ENCODE data around the gene RMND5B.

Gene RMND5B

DNA sequence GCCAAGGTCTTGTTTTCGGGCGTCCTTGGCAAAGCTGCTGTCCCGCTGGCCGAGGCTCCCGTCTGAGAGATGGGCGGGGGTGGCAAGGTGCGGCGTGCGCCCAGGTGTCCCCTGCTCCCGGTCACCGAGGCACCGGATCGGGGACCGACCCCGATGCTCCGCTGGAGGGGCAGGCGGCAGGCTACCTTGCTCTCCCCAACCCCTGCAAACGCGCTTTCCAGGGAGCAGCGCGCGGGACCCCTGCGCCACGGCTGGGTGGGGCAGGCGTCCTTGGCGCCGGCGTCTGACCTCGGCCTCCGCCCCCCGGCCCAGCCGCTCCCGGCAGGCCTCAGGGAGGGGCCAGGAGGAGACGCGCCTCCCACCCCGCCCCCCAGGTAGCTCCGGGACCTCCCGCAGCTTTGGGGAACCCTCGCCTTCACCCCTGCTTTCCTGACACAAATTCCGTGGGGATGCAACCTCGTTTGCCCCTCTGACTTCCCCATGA, 16.9 kb upstream of the RMND5B start:
- DNase-seq: peak in 1 of 10 donors; percentile 76
- intact Hi-C loops (cut with DNase I): no loop called here

- DNase-seq: peak in 7 of 10 donors; percentile 26 to 91 (median 53)
These were observed 16.3 kb upstream of the RMND5B start for GRCh38 chr5:178114325-178115135.

DNA sequence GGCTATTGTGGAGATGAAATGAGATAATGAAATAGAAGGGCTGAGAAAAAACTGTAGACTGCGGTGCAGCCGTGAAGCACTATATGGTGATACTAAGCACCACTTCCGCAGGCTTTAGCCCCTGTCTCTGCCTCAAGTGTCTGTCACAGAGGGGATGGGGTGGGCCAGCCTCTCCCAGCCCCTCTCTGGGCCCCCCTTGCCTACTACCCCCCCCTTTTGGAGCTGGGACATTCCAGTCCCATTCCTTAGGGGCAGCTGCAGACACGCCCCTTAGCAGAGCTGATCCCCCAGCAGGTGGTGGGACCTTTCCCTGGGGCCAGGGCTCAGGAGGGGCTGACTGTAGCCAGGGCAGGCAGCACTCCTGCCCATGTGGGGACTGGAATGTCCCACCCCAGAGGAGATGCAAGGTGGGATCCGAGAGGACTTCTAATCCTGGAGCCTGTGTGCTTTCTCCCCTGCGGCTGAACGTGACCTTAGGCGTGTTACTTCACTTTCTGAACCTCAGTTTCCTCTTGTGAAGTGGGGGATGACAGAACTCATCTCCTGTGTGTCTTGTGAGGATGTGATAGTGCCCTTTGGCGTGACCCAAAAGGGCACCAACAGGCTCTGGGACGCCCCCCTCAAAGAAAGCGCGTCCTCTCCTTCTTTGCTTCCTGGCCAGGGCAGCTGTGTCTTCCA, 15.5 kb upstream of the RMND5B start:
- intact Hi-C loops (cut with DNase I): no loop called here
- DNase-seq: peak in 1 of 10 donors; percentile 43

More at GRCh38 chr5:178114325-178115135, 16.3 kb upstream of the RMND5B start:
- intact Hi-C loops (cut with DNase I): no loop called here

GRCh38 chr5:178115814-178116142, 15.0 kb upstream of the RMND5B start:
- intact Hi-C loops (cut with DNase I): no loop called here
- DNase-seq: peak in 1 of 10 donors; percentile 25

DNA sequence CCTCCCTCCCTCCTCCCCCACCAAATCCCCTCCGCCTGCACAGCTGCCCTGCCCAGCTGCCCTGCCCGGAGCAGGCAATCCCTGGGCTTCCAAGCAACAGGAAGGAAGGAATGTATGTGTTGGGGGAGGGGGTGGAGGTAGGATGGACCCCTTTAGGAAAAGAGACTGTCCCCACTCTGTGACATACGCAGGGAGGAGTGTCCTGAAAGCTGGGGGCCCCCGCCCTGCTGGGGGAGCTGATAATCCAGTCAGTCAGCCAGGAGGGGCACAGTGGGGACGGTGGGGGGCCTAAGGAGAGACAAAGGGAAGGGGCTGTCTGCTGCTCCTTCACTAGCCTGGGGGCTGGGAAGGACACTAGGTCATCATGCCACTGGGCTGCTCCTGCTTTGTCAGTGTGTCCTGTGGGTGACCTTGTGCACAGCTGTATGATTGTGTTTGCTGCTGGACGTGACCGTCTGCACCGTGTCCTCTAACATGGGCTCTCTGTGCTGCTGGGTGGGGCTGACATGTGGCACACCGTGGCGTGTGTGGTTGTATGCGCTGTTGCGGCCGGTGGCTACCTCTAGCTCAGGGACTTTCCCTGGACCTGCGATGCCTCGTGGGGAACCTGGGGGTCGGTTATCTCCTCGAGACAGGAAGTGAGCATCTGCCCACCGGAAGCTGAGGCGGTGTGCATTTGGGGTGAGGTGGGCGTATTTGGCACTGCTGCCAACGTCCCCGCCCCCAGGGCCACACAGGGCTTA, 14.5 kb upstream of the RMND5B start:
- intact Hi-C loops (cut with DNase I): no loop called here
- DNase-seq: peak in 1 of 10 donors; percentile 33

DNA sequence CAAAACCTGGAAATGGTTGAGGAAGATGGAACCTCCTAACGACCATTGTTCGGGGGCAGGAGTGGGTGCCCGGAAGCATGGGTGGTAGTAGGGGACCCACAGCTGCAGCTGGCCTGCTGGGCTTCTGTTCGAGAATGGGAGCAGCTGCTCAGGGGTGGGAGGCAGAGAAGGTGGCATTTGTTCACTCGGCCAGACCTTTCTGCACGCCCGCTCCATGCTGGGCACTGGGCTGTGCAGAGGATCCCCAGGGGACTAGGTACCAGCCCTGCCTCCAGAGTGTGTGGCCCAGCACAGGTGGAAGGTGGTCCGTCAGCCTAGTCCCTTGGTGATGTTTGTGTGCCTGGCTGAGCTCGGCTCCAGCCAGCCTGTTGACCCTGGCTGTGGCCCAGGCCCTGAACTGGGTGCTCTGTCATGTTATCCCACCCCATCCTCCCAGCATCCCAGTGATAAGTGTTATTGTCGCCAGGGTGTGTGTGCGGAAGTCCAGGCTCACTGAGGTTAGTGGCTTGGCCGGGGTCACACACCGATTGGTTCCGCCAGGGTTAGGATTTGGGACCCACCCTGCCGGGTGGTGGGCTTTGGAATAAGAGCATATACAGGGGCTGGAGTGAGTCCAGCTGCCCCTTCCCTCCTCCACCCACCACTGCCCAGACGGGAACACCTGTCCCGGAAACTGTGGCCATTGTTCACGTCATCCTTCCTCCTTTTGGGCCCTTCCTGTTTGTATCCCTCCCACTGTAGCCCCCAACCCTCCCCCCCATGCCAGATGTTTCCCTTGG, 12.7 kb upstream of the RMND5B start:
- intact Hi-C loops (cut with DNase I): no loop called here
- peak in 1 of 10 donors; percentile 54 for DNase-seq

DNA sequence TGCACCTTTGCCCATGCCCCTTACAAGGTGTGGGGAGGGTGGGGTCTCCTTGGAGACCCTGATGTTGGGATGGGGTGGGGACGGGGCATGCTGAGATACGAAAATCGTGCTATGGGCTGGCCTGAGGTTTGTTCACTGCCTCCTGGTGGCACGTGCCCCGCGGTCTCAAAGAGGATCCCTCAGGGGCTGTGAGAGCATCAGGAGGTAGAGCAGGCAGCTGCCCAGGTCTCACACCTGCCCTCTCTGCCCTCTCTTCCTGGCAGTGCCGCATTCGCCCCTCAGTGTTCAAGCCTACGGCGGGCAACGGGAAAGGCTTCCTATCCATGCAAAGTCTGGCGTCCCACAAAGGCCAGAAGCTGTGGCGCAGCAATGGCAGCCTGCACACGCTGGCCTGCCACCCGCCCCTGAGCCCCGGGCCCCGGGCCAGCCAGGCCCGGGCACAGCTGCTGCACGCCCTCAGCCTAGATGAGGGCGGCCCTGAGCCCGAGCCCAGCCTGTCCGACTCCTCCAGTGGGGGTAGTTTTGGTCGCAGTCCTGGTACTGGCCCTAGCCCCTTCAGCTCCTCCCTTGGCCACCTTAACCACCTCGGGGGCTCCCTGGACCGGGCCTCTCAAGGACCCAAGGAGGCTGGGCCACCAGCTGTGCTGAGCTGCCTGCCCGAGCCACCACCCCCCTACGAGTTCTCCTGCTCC, 10.8 kb upstream of the RMND5B start:
- peak in 2 of 10 donors; percentile 51 to 63 for DNase-seq
- intact Hi-C loops (cut with DNase I): no loop called here

- intact Hi-C loops (cut with DNase I): no loop called here
- DNase-seq: peak in 9 of 10 donors; percentile 32 to 94 (median 76)
These were observed 10.0 kb upstream of the RMND5B start for GRCh38 chr5:178120607-178121357.

DNA sequence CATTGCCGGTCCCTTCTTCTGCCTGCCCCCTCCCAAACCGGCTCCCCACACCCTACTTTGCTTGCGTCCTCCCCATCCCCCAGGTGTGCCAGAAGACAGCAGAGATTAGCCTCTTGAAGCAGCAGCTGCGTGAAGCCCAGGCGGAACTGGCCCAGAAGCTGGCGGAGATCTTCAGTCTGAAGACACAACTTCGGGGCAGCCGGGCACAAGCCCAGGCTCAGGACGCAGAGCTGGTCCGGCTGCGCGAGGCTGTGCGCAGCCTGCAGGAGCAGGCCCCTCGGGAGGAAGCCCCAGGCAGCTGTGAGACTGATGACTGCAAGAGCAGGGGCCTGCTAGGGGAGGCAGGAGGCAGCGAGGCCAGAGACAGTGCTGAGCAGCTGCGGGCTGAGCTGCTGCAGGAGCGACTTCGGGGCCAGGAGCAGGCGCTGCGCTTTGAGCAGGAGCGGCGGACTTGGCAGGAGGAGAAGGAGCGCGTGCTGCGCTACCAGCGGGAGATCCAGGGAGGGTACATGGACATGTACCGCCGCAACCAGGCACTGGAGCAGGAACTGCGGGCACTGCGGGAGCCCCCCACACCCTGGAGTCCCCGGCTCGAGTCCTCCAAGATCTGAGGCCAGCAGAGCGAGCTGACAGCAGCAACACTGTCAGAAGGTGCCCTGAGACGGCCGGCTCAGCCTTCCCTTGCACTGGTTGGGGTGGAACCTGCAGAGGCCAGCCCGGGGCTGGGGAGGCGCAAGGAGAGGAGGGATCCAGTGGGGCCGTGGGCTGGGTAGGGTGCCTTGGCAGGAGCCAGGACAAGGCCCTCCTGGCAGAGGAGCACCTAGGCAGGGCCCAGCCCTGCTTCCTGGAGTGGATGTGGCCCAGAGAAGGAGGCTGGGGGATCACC, 9.2 kb upstream of the RMND5B start:
- DNase-seq: peak in 3 of 10 donors; percentile 36 to 84 (median 75)
- intact Hi-C loops (cut with DNase I): no loop called here

GRCh38 chr5:178122346-178122745, 8.5 kb upstream of the RMND5B start:
- intact Hi-C loops (cut with DNase I): no loop called here
- DNase-seq: peak in 2 of 10 donors; percentile 48 to 75

DNA sequence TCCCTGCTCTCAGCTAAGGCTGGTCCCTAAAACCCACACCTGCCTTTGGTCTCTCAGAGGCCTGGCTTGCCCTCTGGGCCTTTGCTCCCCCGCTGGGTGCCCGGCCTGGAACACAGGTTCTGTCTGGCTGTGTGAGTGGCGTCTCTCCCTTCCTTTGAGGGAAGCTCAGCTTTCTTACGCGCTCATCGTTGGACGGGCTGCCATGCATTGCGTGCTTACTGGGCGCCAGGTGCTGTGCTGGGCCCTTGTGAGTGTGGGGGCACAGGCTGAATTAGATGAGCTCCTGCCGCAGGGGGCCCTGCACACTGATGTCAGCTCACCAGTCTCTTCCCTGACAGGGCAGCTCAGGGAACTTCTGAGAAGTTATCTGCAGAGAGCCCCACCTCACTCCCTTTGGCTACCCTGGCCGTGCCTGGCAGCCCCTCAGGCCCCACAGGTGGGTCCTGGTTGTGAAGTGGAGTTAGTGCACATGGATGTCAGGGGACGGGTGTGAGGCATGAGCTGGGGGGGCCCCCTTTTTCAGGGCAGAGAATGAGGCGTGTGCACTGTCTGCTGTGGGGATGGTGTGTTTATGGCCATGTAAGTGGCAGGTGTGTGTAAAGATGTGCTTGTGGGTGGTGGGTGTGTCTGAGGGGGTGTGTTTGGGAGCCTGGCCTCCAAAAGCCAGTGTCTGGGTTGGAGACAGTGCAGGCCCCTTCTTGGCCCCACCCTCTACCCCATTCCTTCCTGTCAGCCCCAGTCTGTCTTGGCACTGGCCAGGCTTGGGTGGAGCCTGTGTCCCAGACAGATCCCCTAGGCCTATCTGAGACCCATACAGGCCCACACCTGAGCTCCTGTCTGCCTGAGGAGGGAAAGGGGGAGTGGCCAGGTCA, 7.5 kb upstream of the RMND5B start:
- DNase-seq: peak in 2 of 10 donors; percentile 43 to 57
- intact Hi-C loops (cut with DNase I): no loop called here

- peak in 2 of 10 donors; percentile 65 to 66 for DNase-seq
- intact Hi-C loops (cut with DNase I): no loop called here
These were observed 6.6 kb upstream of the RMND5B start for GRCh38 chr5:178123966-178124925.

GRCh38 chr5:178125253-178125906, 5.4 kb upstream of the RMND5B start:
- peak in 1 of 10 donors; percentile 30 for DNase-seq
- intact Hi-C loops (cut with DNase I): no loop called here

GRCh38 chr5:178126556-178126955, 4.3 kb upstream of the RMND5B start:
- DNase-seq: peak in 1 of 10 donors; percentile 5
- intact Hi-C loops (cut with DNase I): no loop called here

Data from posterior cingulate gyrus (tissue), 11 donors.